HCT116 (cell line): ENCODE results near the gene LTB4R. TPM values are rescaled to one million over a fixed set of nuclear protein-coding genes. Genes with fewer than 3 reads are reported as not detected.

ENCODE experiments used
- ATAC-seq: fragments of 200-7000 bp; cut with Tn5 transposase; 2 replicates; pipeline ENCODE4 v1.9.1; 2020; ENCODE audit warnings: mild to moderate bottlenecking, moderate library complexity
- BruUV-seq: library from RNA; stranded (reverse); fragments of 400-500 nt; replicated peaks from 2 replicates; lab custom pipeline; 2021; lab: Mats Ljungman, UMichigan
- CTCF ChIA-PET: fragments of 300-600 bp; sonication (Branson Sonifier 250); formaldehyde crosslinking; loops from one replicate; lab custom pipeline; 2021; ENCODE audit warnings: antibody characterized with exemption; lab: Charles Lee
- POLR2A ChIA-PET: fragments of 300-600, 350-600 bp; sonication (Branson Sonifier 250); formaldehyde crosslinking; loops from one replicate; lab custom pipeline; 2021; ENCODE audit warnings: antibody characterized with exemption; lab: Charles Lee
- RAD21 ChIA-PET, 2 experiments: fragments of 300-600 bp; sonication (Branson Sonifier 250); formaldehyde crosslinking; loops; one replicate each; lab custom pipeline; 2023; ENCODE audit warnings: low total read pairs in 2 of 2; ENCODE audit not compliant: uncharacterized antibody in 2 of 2, unreplicated experiment in 2 of 2, low non-redundant PET in 1 of 2; lab: Charles Lee
- DNase-seq: peaks from one replicate; pipeline ENCODE4 v3.0.0-alpha.2; 2010; ENCODE audit warnings: low read depth, low spot score
- H2AFZ ChIP-seq: fragments of 200-600 bp; shearing (Covaris generic), sonication (generic); 2 replicates; pipeline ENCODE4 v1.6.1; 2017; ENCODE audit warnings: low read depth, mixed run types, mixed read lengths, antibody characterized with exemption, low read length; ENCODE audit not compliant: poor library complexity, severe bottlenecking
- H3K27ac ChIP-seq: 2 replicates; pipeline ENCODE4 v1.5.1; 2012; ENCODE audit warnings: low read depth, low read length
- H3K27me3 ChIP-seq: fragments of 200-600 bp; sonication (generic); 2 replicates; pipeline ENCODE4 v1.6.1; 2016; ENCODE audit warnings: mixed run types, low read length, mixed read lengths; ENCODE audit not compliant: insufficient read depth
- H3K36me3 ChIP-seq, 2 experiments: fragments of 200-500 bp in 1 of 2; fragments of 200-600 bp in 1 of 2; sonication (Bioruptor generic) in 1 of 2; sonication (generic) in 1 of 2; 2 replicates each; pipeline versions ENCODE4 v1.5.1 to v1.6.1; 2014 to 2016; ENCODE audit warnings: low read length in 2 of 2, inconsistent platforms in 1 of 2, mixed read lengths in 1 of 2, mixed run types in 1 of 2; ENCODE audit not compliant: insufficient read depth in 2 of 2, control insufficient read depth in 1 of 2
- H3K4me1 ChIP-seq, 2 experiments: fragments of 200-600 bp in 1 of 2; sonication (generic) in 1 of 2; 2 replicates each; pipeline versions ENCODE4 v1.5.1 to v1.6.1; 2012 to 2017; ENCODE audit warnings: low read length in 2 of 2, inconsistent platforms in 1 of 2, mild to moderate bottlenecking in 1 of 2, mixed read lengths in 1 of 2, mixed run types in 1 of 2, moderate library complexity in 1 of 2; ENCODE audit not compliant: insufficient read depth in 2 of 2, control insufficient read depth in 1 of 2
- H3K4me2 ChIP-seq: fragments of 200-600 bp; sonication (generic); 2 replicates; pipeline ENCODE4 v1.6.1; 2017; ENCODE audit warnings: mixed run types, low read length, mixed read lengths
- H3K4me3 ChIP-seq, 2 experiments: fragments of 200-600 bp in 1 of 2; sonication (generic) in 1 of 2; replicated peaks in 1 of 2; 2 replicates each; pipeline ENCODE4 v1.5.1; 2011 to 2016; ENCODE audit warnings: low read length in 2 of 2, control low read depth in 1 of 2, low read depth in 1 of 2, mild to moderate bottlenecking in 1 of 2, mixed read lengths in 1 of 2, mixed run types in 1 of 2
- H3K79me2 ChIP-seq: fragments of 200-600 bp; sonication (generic); 2 replicates; pipeline ENCODE4 v1.6.1; 2017; ENCODE audit warnings: mild to moderate bottlenecking, mixed run types, low read length, moderate library complexity, mixed read lengths; ENCODE audit not compliant: insufficient read depth
- H3K9ac ChIP-seq: fragments of 200-600 bp; sonication (generic); 2 replicates; pipeline ENCODE4 v1.6.1; 2016; ENCODE audit warnings: low read length, mixed read lengths
- H3K9me2 ChIP-seq: fragments of 200-600 bp; sonication (generic), shearing (Covaris generic); 2 replicates; pipeline ENCODE4 v1.6.1; 2017; ENCODE audit warnings: mixed run types, mild to moderate bottlenecking, moderate library complexity; ENCODE audit not compliant: insufficient read depth
- H3K9me3 ChIP-seq, 2 experiments: fragments of 200-500 bp in 1 of 2; fragments of 200-600 bp in 1 of 2; sonication (Bioruptor generic) in 1 of 2; sonication (generic) in 1 of 2; 2 replicates each; pipeline ENCODE4 v1.6.1; 2014 to 2017; ENCODE audit warnings: low read length in 2 of 2, mixed read lengths in 2 of 2, inconsistent platforms in 1 of 2, low read depth in 1 of 2, mild to moderate bottlenecking in 1 of 2, mixed run types in 1 of 2, moderate library complexity in 1 of 2; ENCODE audit not compliant: control insufficient read depth in 1 of 2, insufficient read depth in 1 of 2
- H4K20me1 ChIP-seq: fragments of 200-600 bp; sonication (generic), shearing (Covaris generic); 2 replicates; pipeline ENCODE4 v1.6.1; 2017; ENCODE audit warnings: mixed run types, mild to moderate bottlenecking, moderate library complexity; ENCODE audit not compliant: insufficient read depth
- EGR1 ChIP-seq: IDR thresholded peaks from 2 replicates; pipeline ENCODE4 v1.6.1; 2012; ENCODE audit warnings: low read depth
- ELF1 ChIP-seq: IDR thresholded peaks from 2 replicates; pipeline ENCODE4 v1.6.1; 2012; ENCODE audit warnings: low read depth, borderline replicate concordance
- EZH2 ChIP-seq: fragments of 200-600 bp; sonication (generic); IDR thresholded peaks from 2 replicates; pipeline ENCODE4 v1.6.1; 2017; ENCODE audit warnings: antibody characterized with exemption, mixed run types
- EZH2phosphoT487 ChIP-seq: fragments of 200-600 bp; IDR thresholded peaks from 2 replicates; pipeline ENCODE4 v1.6.1; 2018; ENCODE audit warnings: antibody characterized with exemption, borderline replicate concordance
- FOSL1 ChIP-seq: IDR thresholded peaks from 2 replicates; pipeline ENCODE4 v1.6.1; 2012; ENCODE audit warnings: low read depth
- JUND ChIP-seq: IDR thresholded peaks from 2 replicates; pipeline ENCODE4 v1.6.1; 2012
- MAX ChIP-seq: IDR thresholded peaks from 2 replicates; pipeline ENCODE4 v1.6.1; 2012
- POLR2AphosphoS5 ChIP-seq: IDR thresholded peaks from 2 replicates; pipeline ENCODE4 v1.6.1; 2011; ENCODE audit warnings: mild to moderate bottlenecking, low read depth, low read length, moderate library complexity
- RAD21 ChIP-seq: IDR thresholded peaks from 2 replicates; pipeline ENCODE4 v1.6.1; 2012; ENCODE audit warnings: low read depth, mild to moderate bottlenecking
- REST ChIP-seq: IDR thresholded peaks from 2 replicates; pipeline ENCODE4 v1.6.1; 2012; ENCODE audit warnings: low read depth
- SP1 ChIP-seq: IDR thresholded peaks from 2 replicates; pipeline ENCODE4 v1.6.1; 2012; ENCODE audit warnings: low read depth
- SRF ChIP-seq: IDR thresholded peaks from 2 replicates; pipeline ENCODE4 v1.6.1; 2012; ENCODE audit warnings: low read depth
- TCF7L2 ChIP-seq: IDR thresholded peaks from 2 replicates; pipeline ENCODE4 v1.7.0; 2011; ENCODE audit warnings: borderline replicate concordance, inconsistent platforms; ENCODE audit not compliant: insufficient read depth, insufficient read length; ENCODE audit errors: extremely low read depth
- YY1 ChIP-seq: IDR thresholded peaks from 2 replicates; pipeline ENCODE4 v1.6.1; 2011; ENCODE audit warnings: low read length, low read depth, moderate library complexity, mild to moderate bottlenecking; ENCODE audit not compliant: insufficient replicate concordance; ENCODE audit errors: extremely low read depth
- ZBTB33 ChIP-seq: IDR thresholded peaks from 2 replicates; pipeline ENCODE4 v1.6.1; 2011; ENCODE audit warnings: mild to moderate bottlenecking, low read length, moderate library complexity; ENCODE audit not compliant: insufficient replicate concordance; ENCODE audit errors: extremely low read depth
- ZFX ChIP-seq: fragments of 450-650 bp; IDR thresholded peaks from 2 replicates; pipeline ENCODE4 v1.6.1; 2017
- ZNF274 ChIP-seq: fragments of 200-500 bp; sonication (Bioruptor generic); IDR thresholded peaks from 2 replicates; pipeline ENCODE4 v1.6.1; 2014; ENCODE audit warnings: mild to moderate bottlenecking, low read depth, low read length, inconsistent platforms
- intact Hi-C: fragments of 100-400 bp; cut with micrococcal nuclease; formaldehyde crosslinking; loops from 2 replicates; pipeline ENCODE4 v1.10.0; 2022
- total RNA-seq: library from RNA; stranded (reverse); gene quantifications from one replicate; pipeline ENCODE4 v1.2.1, GENCODE V29; 2021; ENCODE audit not compliant: unreplicated experiment
- TF ChIP-seq, protein P1 (sequence below): IDR thresholded peaks from 2 replicates; pipeline ENCODE4 v1.6.1; 2012
- TF ChIP-seq, protein P2 (sequence below), 3 experiments: fragments of 200-600 bp in 1 of 3; sonication (generic) in 1 of 3; IDR thresholded peaks in 2 of 3; conservative IDR thresholded peaks in 1 of 3; 2 replicates each; pipeline ENCODE4 v1.5.1; 2012 to 2017; ENCODE audit warnings: low read depth in 2 of 3, low read length in 2 of 3, antibody characterized with exemption in 1 of 3, borderline replicate concordance in 1 of 3, control low read depth in 1 of 3, mild to moderate bottlenecking in 1 of 3, mixed read lengths in 1 of 3, mixed run types in 1 of 3, moderate library complexity in 1 of 3; ENCODE audit not compliant: insufficient read depth in 1 of 3

Gene LTB4R
- total RNA-seq, 1 experiment from 2014 or later = 14.8 TPM

DNA sequence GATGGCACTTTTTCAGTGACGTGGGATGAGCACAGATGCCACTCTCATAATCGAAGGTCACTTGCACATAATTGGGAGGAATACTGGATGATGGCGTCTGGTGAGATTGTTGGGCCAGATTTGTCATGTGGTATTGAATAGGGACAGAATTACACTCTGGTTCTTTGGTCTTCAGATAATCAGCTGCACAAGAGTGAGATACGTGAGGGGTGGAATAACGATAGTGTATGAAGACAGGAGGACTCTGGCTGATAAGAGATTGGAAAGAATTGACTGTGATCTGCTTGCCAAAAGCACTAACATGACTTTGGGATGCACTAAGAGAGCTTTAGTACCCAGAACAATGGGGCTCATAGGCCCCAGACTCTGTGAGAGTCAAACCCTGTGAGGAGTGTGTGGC, 32.9 kb upstream of the LTB4R start:
- no peak overlapping the region for H3K4me2 ChIP-seq
- H3K36me3 ChIP-seq = no peaks in the 10 kb centered on the region
- ChIA-PET CTCF (interaction anchor here (1.3 kb wide), 1 partner anchor 31 kb away, joined by 3 read pairs; no protein-coding TSS in a partner anchor), RAD21 (no interaction called here), POLR2A (no interaction called here)
- no peaks in the 10 kb centered on the region for H3K79me2 ChIP-seq
- TF ChIP-seq MAX (no peak), EZH2phosphoT487 (no peak), POLR2AphosphoS5 (no peak), SRF (no peak), ZBTB33 (no peak), EGR1 (no peak), RAD21 (no peak), YY1 (no peak), REST (no peak), EZH2 (no peak), FOSL1 (no peak), SP1 (no peak), ELF1 (no peak), TCF7L2 (no peak), ZNF274 (no peak), ZFX (no peak), JUND (no peak)
- TF ChIP-seq, protein P1, sequence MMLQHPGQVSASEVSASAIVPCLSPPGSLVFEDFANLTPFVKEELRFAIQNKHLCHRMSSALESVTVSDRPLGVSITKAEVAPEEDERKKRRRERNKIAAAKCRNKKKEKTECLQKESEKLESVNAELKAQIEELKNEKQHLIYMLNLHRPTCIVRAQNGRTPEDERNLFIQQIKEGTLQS = no peak
- TF ChIP-seq, protein P2, sequence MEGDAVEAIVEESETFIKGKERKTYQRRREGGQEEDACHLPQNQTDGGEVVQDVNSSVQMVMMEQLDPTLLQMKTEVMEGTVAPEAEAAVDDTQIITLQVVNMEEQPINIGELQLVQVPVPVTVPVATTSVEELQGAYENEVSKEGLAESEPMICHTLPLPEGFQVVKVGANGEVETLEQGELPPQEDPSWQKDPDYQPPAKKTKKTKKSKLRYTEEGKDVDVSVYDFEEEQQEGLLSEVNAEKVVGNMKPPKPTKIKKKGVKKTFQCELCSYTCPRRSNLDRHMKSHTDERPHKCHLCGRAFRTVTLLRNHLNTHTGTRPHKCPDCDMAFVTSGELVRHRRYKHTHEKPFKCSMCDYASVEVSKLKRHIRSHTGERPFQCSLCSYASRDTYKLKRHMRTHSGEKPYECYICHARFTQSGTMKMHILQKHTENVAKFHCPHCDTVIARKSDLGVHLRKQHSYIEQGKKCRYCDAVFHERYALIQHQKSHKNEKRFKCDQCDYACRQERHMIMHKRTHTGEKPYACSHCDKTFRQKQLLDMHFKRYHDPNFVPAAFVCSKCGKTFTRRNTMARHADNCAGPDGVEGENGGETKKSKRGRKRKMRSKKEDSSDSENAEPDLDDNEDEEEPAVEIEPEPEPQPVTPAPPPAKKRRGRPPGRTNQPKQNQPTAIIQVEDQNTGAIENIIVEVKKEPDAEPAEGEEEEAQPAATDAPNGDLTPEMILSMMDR (IDR thresholded peaks at IDR 0.05 in 2 of 3, conservative IDR thresholded peaks at IDR 0.05 in 1 of 3; ENCODE audit: borderline replicate concordance in 1 of 3, insufficient read depth in 1 of 3, low read depth in 2 of 3, low read length in 2 of 3) = no peak
- BruUV-seq = no TSS peak
- H3K9me2 ChIP-seq = no peaks in the 10 kb centered on the region
- peaks cover 4% of the 10 kb centered on the region in 2 experiments; a peak in 1 of 4 replicates for H3K4me1 ChIP-seq
- intact Hi-C loops = no loop called here
- no peaks in the 10 kb centered on the region for H3K9me3 ChIP-seq
- no peak overlapping the region for H3K27ac ChIP-seq
- no peak overlapping the region for H3K9ac ChIP-seq
- no peak for ATAC-seq
- H3K27me3 ChIP-seq = no peaks in the 10 kb centered on the region
- H2AFZ ChIP-seq = no peak overlapping the region
- no peak for DNase-seq
- no peaks in the 10 kb centered on the region for H4K20me1 ChIP-seq
- H3K4me3 ChIP-seq = no peak overlapping the region
